Astrocyte (in vitro differentiated cells and primary cell): Measurements from ENCODE around the gene PODXL.

Experiments used
- CTCF ChIP-seq: IDR thresholded peaks from 2 replicates; pipeline ENCODE4 v1.5.1; 2011; ENCODE audit warnings: low read depth, mild to moderate bottlenecking, inconsistent platforms, low read length, moderate library complexity; ENCODE audit not compliant: insufficient read depth
- EZH2 ChIP-seq: IDR thresholded peaks from 2 replicates; pipeline ENCODE4 v1.6.1; 2012; ENCODE audit warnings: mild to moderate bottlenecking, low read length, inconsistent platforms; ENCODE audit not compliant: insufficient read depth

GRCh38 chr7:131483586-131483985 is 72.8 kb downstream of the PODXL start:
- TF ChIP-seq CTCF (no peak), EZH2 (no peak)
